ENCODE data around the gene CPNE1.
"Not testable (repeated sequence)": the region's sequence is repeated elsewhere in the genome, so short reads cannot be mapped to it uniquely, and the experiment has no call there.

Gene CPNE1

GRCh38 chr20:35664466-35665206, at the start of gene CPNE1, which contains the start of gene RBM12:
Gene CPNE1, minus strand, starts transcription at chr20:35664900. Its CDS starts 31,977 bp downstream, at chr20:35632923.
Gene RBM12, minus strand, starts transcription at chr20:35664900. Its CDS starts 9,578 bp downstream, at chr20:35655322.
- in situ Hi-C loops (cut with MboI; ENCODE audit: low sequenced_read_pairs), result no loop called here

DNA sequence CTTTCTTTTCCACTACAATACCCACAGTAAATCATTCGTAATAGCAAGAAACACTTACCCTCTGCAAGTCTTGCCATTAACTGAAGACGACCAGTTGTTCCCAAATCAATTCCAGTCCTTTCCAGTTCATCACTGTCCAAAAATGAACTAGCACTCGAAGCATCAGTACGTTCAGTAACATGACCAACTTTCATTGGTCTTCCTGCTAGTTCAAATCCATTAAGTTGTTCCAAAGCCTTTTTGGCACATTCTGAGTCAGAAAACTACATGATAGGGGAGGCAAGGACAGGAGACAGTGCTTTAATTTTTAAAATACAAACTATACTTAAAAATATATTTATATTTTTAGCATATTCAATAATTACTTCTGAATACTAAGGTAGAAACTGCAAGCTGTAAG, 49.4 kb upstream of the CPNE1 start:
- in situ Hi-C loops (cut with MboI; ENCODE audit: low sequenced_read_pairs), result no loop called here

DNA sequence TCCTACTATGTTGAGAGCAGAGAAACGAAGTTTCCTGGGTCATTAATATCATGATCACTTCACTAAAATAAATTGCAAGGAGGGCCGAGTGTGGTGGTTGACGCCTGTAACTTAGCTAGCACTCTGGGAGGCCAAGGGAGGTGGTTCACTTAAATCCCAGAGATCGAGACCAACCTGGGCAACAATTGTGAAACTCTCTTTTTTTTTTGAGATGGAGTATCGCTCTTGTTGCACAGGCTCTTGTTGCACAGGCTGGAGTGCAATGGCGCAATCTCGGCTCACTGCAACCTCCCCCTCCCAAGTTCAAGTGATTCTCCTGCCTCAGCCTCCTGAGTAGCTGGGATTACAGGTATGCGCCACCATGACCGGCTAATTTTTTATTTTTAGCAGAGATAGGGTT, 48.4 kb upstream of the CPNE1 start:
- in situ Hi-C loops (cut with MboI; ENCODE audit: low sequenced_read_pairs), result not testable (repeated sequence)

GRCh38 chr20:35711588-35712209, 47.0 kb upstream of the CPNE1 start:
- in situ Hi-C loops (cut with MboI; ENCODE audit: low sequenced_read_pairs), result no loop called here

GRCh38 chr20:35710884-35711587, 46.3 kb upstream of the CPNE1 start:
- in situ Hi-C loops (cut with MboI; ENCODE audit: low sequenced_read_pairs), result no loop called here

- in situ Hi-C loops (cut with MboI; ENCODE audit: low sequenced_read_pairs), result no loop called here
Measured at GRCh38 chr20:35710039-35710438, 45.3 kb upstream of the CPNE1 start.

- in situ Hi-C loops (cut with MboI; ENCODE audit: low sequenced_read_pairs), result no loop called here
Measured at GRCh38 chr20:35709259-35709658, 44.6 kb upstream of the CPNE1 start.

DNA sequence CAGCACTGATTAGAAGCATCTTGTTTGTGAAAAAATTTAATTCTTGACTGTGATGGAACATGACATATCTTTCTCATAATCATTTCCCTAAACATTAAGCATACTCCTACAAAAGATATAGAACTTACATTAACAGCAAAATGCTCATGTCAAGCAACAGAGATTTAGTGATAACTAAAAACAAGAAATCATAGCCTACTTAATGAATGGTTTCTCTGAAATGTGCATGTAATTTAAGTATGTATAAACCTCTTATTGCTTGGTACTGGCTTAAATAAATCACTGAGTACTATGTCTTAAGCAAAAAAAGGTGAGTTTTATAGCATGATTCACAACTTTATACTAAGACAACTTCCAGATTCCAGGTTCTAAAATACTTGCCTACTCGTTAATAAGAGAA, 43.8 kb upstream of the CPNE1 start:
- in situ Hi-C loops (cut with MboI; ENCODE audit: low sequenced_read_pairs), result no loop called here

GRCh38 chr20:35706591-35707529, 42.2 kb upstream of the CPNE1 start:
- in situ Hi-C loops (cut with MboI; ENCODE audit: low sequenced_read_pairs), result not testable (repeated sequence)

DNA sequence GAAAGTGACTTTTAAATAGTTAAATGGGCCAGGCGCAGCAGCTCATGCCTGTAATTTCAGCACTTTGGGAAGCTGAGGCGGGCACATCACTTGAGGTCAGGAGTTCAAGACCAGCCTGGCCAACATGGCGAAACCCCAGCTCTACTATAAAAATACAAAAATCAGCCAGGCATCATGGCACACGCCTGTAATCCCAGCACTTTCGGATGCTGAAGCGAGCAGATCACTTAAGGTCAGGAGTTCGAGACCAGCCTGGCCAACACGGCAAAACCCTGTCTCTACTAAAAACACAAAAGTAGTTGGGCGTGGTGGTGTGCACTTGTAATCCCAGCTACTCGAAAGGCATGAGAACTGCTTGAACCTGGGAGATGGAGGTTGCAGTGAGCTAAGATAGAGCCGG, 41.2 kb upstream of the CPNE1 start:
- in situ Hi-C loops (cut with MboI; ENCODE audit: low sequenced_read_pairs), result not testable (repeated sequence)

DNA sequence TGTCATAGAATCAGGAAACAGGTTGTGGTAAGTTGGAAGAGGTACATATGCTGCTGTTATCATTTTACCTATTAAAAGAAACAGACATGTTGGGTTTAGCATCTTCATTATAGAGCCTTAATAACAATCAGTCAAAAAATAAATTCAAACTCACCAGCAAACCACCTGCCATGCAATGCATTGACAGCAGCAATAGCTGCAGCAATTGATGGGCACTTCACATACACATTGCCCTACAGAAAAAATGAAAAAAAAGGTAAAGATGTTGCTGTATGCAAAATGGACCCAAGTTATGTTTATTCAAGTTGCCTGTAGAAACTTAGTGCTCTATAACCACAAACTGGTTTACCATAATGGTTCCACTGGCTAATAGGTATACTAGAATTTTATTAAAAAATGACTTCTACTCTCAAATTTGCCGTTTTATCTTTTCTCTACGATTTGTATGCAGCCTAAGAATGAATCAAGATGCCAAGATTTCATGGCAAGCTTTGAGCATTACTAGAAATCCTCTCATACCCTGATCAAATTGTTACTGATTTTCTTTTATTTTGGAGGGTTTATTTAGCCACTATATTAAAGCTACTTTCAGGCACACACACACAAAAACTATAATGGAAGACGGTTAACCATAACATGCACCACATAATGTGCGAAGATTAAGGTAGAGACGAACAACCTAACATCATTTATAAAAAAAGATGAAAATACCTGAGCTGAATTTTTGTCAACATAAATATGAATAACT, 40.0 kb upstream of the CPNE1 start:
- in situ Hi-C loops (cut with MboI; ENCODE audit: low sequenced_read_pairs), result no loop called here

- in situ Hi-C loops (cut with MboI; ENCODE audit: low sequenced_read_pairs), result no loop called here
Measured at GRCh38 chr20:35702824-35703695, 38.4 kb upstream of the CPNE1 start.

DNA sequence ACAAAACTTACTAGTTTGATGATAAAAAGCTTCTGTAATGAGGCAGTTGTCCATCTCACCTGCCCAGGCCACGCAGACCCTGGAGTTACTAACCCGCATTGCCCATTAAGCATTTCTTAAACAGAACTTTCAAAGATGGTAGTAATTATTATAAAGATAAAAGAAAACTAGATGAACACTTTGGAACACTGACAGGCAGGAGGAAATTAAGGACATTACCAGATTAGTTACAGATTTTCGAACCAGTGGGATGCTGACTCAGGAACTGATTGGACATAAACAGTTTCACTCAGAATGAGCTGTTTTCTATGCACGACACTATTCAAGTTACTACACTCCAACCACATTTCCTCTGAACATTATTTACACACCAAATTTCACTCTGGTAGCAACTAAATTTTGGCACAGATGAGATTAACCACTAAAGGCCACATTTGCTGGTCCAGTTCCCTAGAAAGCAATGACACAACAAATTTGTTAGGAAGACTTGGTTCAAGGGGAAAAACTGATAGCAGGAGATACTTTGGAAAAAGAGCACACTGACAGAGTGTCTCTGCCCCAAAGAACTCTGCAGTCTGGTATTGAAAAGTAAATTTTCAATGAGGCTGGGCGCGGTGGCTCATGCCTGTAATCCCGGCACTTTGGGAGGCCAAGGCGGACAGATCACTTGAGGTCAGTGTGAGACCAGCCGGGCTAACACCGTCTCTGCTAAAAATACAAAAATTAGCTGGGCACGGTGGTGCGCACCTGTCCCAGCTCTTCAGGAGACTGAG, 37.5 kb upstream of the CPNE1 start:
- in situ Hi-C loops (cut with MboI; ENCODE audit: low sequenced_read_pairs), result no loop called here

- in situ Hi-C loops (cut with MboI; ENCODE audit: low sequenced_read_pairs), result no loop called here
Measured at GRCh38 chr20:35700625-35701148, 36.0 kb upstream of the CPNE1 start.

- in situ Hi-C loops (cut with MboI; ENCODE audit: low sequenced_read_pairs), result no loop called here
Measured at GRCh38 chr20:35699957-35700624, 35.4 kb upstream of the CPNE1 start.

DNA sequence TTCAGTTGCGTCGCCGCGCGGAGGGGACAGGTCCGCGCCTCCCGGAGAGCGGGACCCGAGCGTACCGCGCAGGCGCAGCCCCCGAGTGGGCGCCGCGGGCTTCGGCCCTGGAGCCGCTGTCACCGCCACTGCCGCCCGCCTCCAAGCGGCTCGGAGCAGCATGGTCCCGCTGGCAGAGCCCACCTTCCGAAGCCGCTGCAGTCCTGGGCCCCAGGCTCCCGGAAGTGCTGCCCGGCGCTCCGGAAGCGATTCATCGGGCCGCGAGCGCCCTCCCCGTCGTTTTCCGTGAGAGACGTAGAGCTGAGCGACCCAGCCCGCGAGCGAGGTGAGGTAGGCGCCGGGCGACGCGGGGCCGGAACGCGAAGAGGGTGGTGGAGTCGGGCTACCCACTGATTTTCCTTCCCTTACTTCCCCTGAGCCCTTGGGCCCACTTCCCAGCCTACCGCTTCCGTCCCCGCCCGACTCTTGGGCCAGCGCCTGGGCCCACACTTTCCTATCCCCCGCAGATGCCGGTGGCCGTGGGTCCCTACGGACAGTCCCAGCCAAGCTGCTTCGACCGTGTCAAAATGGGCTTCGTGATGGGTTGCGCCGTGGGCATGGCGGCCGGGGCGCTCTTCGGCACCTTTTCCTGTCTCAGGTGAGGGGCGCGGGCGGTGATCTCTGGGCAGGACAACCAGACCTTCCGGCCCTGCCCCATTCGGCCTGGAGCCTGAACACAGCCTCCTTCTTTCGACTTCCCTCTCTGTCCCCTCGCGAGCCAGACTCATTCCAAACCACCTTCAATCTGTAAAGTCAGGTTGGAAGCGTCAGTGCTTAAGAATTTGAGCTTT, 34.6 kb upstream of the CPNE1 start, which contains the start of the genes NFS1 and ROMO1:
Gene NFS1, minus strand, starts transcription at position 226 of the 830 bp plus-strand sequence. Its CDS starts 64 bp downstream, at position 162.
Gene ROMO1, plus strand, starts transcription at position 279 of the 830 bp plus-strand sequence. Its CDS starts 228 bp downstream, at position 507.
- in situ Hi-C loops (cut with MboI; ENCODE audit: low sequenced_read_pairs), result no loop called here
